Measurements from ENCODE around the gene KATNBL1. TPM values are rescaled to one million over a fixed set of nuclear protein-coding genes. Genes with fewer than 3 reads are reported as not detected.
"Not testable (repeated sequence)": the region's sequence is repeated elsewhere in the genome, so short reads cannot be mapped to it uniquely, and the experiment has no call there.

The KATNBL1 gene
- total RNA-seq, 1 donor from 2014 or later, result 35.5 TPM

GRCh38 chr15:34203936-34204335 lies 6.0 kb downstream of the KATNBL1 start:
- no peak for DNase-seq (ENCODE audit: low read depth)

GRCh38 chr15:34203305-34203704 lies 6.6 kb downstream of the KATNBL1 start:
- TF ChIP-seq, protein P1, sequence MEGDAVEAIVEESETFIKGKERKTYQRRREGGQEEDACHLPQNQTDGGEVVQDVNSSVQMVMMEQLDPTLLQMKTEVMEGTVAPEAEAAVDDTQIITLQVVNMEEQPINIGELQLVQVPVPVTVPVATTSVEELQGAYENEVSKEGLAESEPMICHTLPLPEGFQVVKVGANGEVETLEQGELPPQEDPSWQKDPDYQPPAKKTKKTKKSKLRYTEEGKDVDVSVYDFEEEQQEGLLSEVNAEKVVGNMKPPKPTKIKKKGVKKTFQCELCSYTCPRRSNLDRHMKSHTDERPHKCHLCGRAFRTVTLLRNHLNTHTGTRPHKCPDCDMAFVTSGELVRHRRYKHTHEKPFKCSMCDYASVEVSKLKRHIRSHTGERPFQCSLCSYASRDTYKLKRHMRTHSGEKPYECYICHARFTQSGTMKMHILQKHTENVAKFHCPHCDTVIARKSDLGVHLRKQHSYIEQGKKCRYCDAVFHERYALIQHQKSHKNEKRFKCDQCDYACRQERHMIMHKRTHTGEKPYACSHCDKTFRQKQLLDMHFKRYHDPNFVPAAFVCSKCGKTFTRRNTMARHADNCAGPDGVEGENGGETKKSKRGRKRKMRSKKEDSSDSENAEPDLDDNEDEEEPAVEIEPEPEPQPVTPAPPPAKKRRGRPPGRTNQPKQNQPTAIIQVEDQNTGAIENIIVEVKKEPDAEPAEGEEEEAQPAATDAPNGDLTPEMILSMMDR (conservative IDR thresholded peaks at IDR 0.05; ENCODE audit: low read depth, low read length), result no peak
- no peak for DNase-seq (ENCODE audit: low read depth)
- no peak overlapping the region for H3K4me3 ChIP-seq (ENCODE audit: low read depth, low read length)

More at GRCh38 chr15:34203936-34204335, 6.0 kb downstream of the KATNBL1 start:
- no peak overlapping the region for H3K4me3 ChIP-seq (ENCODE audit: low read depth, low read length)
- TF ChIP-seq, protein P1 (conservative IDR thresholded peaks at IDR 0.05; ENCODE audit: low read depth, low read length), result no peak

- not testable (repeated sequence) for DNase-seq (ENCODE audit: low read depth); H3K4me3 ChIP-seq (ENCODE audit: low read depth, low read length)
These were observed 16.6 kb downstream of the KATNBL1 start for GRCh38 chr15:34193272-34193671.

DNA sequence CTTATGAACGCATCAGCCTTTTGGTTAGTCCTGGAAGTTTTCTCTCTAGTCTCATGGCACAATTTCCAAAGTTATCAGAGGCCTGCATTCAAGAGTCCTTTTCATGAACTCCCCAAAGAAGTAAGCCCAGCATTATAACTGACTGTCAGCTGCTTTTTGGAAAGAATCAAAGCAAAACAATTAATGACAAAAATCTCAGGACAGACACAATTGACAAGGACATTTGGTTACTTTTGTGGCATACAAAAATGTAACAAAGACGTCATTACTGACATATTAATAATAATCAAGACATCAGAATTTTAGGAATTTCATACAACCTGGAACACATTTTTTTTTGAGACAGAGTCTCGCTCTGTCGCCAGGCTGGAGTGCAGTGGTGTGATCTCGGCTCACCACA lies 21.2 kb downstream of the KATNBL1 start:
- H3K4me3 ChIP-seq (ENCODE audit: low read depth, low read length), result no peak overlapping the region
- DNase-seq (ENCODE audit: low read depth), result no peak
- TF ChIP-seq, protein P1 (conservative IDR thresholded peaks at IDR 0.05; ENCODE audit: low read depth, low read length), result no peak

DNA sequence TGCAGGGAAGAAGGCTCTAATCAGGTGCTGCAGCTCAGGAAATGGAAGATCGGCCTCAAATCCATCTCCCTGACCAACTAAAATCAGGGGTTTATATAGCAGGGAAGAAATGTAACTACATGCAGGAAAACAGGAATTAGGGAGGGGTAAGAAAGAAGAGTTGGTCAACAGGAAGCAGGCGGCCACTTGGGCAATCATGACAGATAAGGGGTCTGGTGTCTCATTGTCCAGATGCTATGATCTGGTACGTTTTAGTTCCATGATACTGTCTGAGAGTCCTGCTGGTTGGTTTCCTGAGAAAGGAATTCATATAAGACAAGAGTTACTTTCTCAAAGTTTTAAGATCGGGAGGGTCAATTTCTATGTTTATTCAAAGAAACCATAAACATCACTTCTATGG lies 24.2 kb downstream of the KATNBL1 start:
- no peak overlapping the region for H3K4me3 ChIP-seq (ENCODE audit: low read depth, low read length)
- DNase-seq (ENCODE audit: low read depth), result no peak
- TF ChIP-seq, protein P1 (conservative IDR thresholded peaks at IDR 0.05; ENCODE audit: low read depth, low read length), result no peak

- no peak overlapping the region for H3K4me3 ChIP-seq (ENCODE audit: low read depth, low read length)
- TF ChIP-seq, protein P1 (conservative IDR thresholded peaks at IDR 0.05; ENCODE audit: low read depth, low read length), result no peak
- no peak for DNase-seq (ENCODE audit: low read depth)
These were observed 27.0 kb downstream of the KATNBL1 start for GRCh38 chr15:34182942-34183341.

- TF ChIP-seq, protein P1 (conservative IDR thresholded peaks at IDR 0.05; ENCODE audit: low read depth, low read length), result no peak
- H3K4me3 ChIP-seq (ENCODE audit: low read depth, low read length), result no peak overlapping the region
- DNase-seq (ENCODE audit: low read depth), result no peak
These were observed 30.7 kb downstream of the KATNBL1 start for GRCh38 chr15:34179234-34179633.

DNA sequence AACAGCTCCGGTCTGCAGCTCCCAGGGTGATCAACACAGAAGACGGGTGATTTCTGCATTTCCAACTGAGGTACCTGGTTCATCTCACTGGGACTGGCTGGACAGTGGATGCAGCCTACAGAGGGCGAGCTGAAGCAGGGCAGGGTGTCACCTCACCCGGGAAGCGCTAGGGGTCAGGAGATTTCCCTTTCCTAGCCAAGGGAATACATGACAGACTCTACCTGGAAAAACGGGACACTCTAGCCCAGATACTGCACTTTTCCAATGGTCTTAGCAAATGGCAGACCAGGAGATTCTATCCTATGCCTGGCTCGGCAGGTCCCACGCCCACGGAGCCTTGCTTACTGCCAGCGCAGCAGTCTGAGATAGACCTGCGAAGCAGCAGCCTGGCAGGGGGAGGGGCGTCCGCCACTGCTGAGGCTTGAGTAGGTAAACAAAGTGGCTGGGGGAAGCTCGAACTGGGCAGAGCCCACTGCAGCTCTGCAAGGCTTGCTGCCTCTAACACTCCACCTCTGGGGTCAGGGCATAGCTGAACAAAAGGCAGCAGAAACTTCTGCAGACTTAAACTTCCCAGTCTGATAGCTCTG lies 43.8 kb downstream of the KATNBL1 start:
- DNase-seq (ENCODE audit: low read depth); H3K4me3 ChIP-seq (ENCODE audit: low read depth, low read length): not testable (repeated sequence)

Measured in epithelial cell of proximal tubule (primary cell).